Measurements from ENCODE around the gene PDHB. TPM values are rescaled to one million over a fixed set of nuclear protein-coding genes. Genes with fewer than 3 reads are reported as not detected.

Gene PDHB
- total RNA-seq, 4 donors from 2014 or later, result 51.5 to 139 (median 77.0) TPM

- no peak for DNase-seq
- 76 to 78% methylated on average over 6 of the region's 6 CpGs for WGBS, 2 donors
- Histone ChIP-seq H3K27ac (peak overlapping the region; percentile 34 to 71 (median 57)), H3K9me3 (no peaks in the 10 kb centered on the region), H3K4me3 (replicated peaks in 1 of 3) (no peak overlapping the region), H3K4me1 (peaks cover 39 to 54% of the 10 kb centered on the region in 2 donors), H3K27me3 (no peaks in the 10 kb centered on the region), H3K36me3 (no peaks in the 10 kb centered on the region)
- TF ChIP-seq CTCF (IDR thresholded peaks at IDR 0.05) (no peak), POLR2A (IDR thresholded peaks at IDR 0.05) (no peak)
- intact Hi-C loops (cut with DNase I), result no loop called here
These were observed 45.7 kb downstream of the PDHB start for GRCh38 chr3:58387650-58388546.

GRCh38 chr3:58386626-58387365 lies 46.8 kb downstream of the PDHB start:
- H3K4me1 ChIP-seq, result peaks cover 40 to 54% of the 10 kb centered on the region in 2 donors
- no peak for DNase-seq
- TF ChIP-seq POLR2A (IDR thresholded peaks at IDR 0.05) (peak in 1 of 2 donors; percentile 33), CTCF (IDR thresholded peaks at IDR 0.05) (no peak)
- no peaks in the 10 kb centered on the region for H3K36me3 ChIP-seq
- intact Hi-C loops (cut with DNase I), result no loop called here
- H3K9me3 ChIP-seq, result no peaks in the 10 kb centered on the region
- H3K27ac ChIP-seq, result peak overlapping the region in 2 of 3 donors; percentile 57 to 71
- H3K27me3 ChIP-seq, result no peaks in the 10 kb centered on the region
- H3K4me3 ChIP-seq (replicated peaks in 1 of 3), result no peak overlapping the region
- WGBS, 2 donors, result 57 to 69% methylated on average over 3 of the region's 3 CpGs

GRCh38 chr3:58384381-58385090 lies 49.1 kb downstream of the PDHB start:
- Histone ChIP-seq H3K27me3 (no peaks in the 10 kb centered on the region), H3K4me3 (replicated peaks in 1 of 3) (no peak overlapping the region), H3K4me1 (peaks cover 40 to 59% of the 10 kb centered on the region in 2 donors), H3K27ac (peak overlapping the region in 2 of 3 donors; percentile 43 to 69), H3K9me3 (no peaks in the 10 kb centered on the region), H3K36me3 (no peaks in the 10 kb centered on the region)
- 89 to 90% methylated on average over 3 of the region's 3 CpGs for WGBS, 2 donors
- no peak for TF ChIP-seq POLR2A (IDR thresholded peaks at IDR 0.05)
- no peak for TF ChIP-seq CTCF (IDR thresholded peaks at IDR 0.05)
- intact Hi-C loops (cut with DNase I), result no loop called here
- DNase-seq, result no peak

- 44 to 62% methylated on average over 4 of the region's 4 CpGs for WGBS, 2 donors
- H3K9me3 ChIP-seq, result no peaks in the 10 kb centered on the region
These were observed 49.7 kb downstream of the PDHB start for GRCh38 chr3:58383904-58384303.

More at GRCh38 chr3:58383904-58384303, 49.7 kb downstream of the PDHB start:
- intact Hi-C loops (cut with DNase I), result no loop called here
- TF ChIP-seq POLR2A (IDR thresholded peaks at IDR 0.05) (no peak), CTCF (IDR thresholded peaks at IDR 0.05) (no peak)
- Histone ChIP-seq H3K4me3 (replicated peaks in 1 of 3) (no peak overlapping the region), H3K27me3 (no peaks in the 10 kb centered on the region), H3K4me1 (peaks cover 37 to 53% of the 10 kb centered on the region in 2 donors), H3K36me3 (no peaks in the 10 kb centered on the region), H3K27ac (peak overlapping the region in 2 of 3 donors; percentile 43 to 69)
- DNase-seq, result peak; percentile 33 to 36
